ENCODE data around the gene ETS2. TPM values are rescaled to one million over a fixed set of nuclear protein-coding genes. Genes with fewer than 3 reads are reported as not detected.

The ETS2 gene
- total RNA-seq, 1 experiment from 2014 or later: 127 TPM

DNA sequence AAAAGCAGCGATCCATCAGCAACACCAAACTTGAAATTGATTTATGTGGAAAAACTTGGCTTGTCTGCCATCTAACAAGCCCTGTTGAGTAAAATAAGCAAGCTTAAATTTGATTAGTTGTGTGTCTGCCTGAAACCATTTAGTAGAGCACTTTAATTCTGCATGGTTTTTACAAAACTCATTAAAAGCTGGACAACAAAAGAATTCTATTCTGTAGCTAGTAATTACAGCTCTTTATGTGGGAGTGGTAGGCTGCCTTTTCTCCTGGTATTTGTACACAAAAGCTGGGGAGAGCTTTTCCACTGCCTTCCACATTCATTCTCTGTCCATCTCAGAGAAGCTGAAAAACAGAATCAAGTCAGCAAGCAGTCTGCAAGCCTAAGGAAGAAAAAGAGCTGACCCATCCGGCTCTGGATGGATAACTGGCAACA lies 1.7 kb downstream of the ETS2 start:
- DNase-seq: no peak
- peaks cover 49% of the 10 kb centered on the region for H4K20me1 ChIP-seq (ENCODE audit: low read length)
- POLR2A ChIA-PET (ENCODE audit: unreplicated experiment): interaction anchor here (0.6 to 0.7 kb wide), 6 partner anchors 10 to 119 kb away, joined by 3 to 20 read pairs (median 4); no protein-coding TSS in a partner anchor
- no peak for ATAC-seq
- H3K79me2 ChIP-seq (ENCODE audit: low read length): peaks cover 66% of the 10 kb centered on the region
- H3K36me3 ChIP-seq (ENCODE audit: low read depth, low read length): peaks cover 41% of the 10 kb centered on the region
- H3K27ac ChIP-seq (ENCODE audit: low read length): peak overlapping the region; percentile 98
- peak overlapping the region; percentile 88 for H3K4me3 ChIP-seq (ENCODE audit: low read length)
- TF ChIP-seq EZH2 (IDR thresholded peaks at IDR 0.05; ENCODE audit: low read length, unreplicated experiment) (no peak), EZH2phosphoT487 (IDR thresholded peaks at IDR 0.05; ENCODE audit: borderline replicate concordance, low read length) (no peak)
- TF ChIP-seq, protein P1, sequence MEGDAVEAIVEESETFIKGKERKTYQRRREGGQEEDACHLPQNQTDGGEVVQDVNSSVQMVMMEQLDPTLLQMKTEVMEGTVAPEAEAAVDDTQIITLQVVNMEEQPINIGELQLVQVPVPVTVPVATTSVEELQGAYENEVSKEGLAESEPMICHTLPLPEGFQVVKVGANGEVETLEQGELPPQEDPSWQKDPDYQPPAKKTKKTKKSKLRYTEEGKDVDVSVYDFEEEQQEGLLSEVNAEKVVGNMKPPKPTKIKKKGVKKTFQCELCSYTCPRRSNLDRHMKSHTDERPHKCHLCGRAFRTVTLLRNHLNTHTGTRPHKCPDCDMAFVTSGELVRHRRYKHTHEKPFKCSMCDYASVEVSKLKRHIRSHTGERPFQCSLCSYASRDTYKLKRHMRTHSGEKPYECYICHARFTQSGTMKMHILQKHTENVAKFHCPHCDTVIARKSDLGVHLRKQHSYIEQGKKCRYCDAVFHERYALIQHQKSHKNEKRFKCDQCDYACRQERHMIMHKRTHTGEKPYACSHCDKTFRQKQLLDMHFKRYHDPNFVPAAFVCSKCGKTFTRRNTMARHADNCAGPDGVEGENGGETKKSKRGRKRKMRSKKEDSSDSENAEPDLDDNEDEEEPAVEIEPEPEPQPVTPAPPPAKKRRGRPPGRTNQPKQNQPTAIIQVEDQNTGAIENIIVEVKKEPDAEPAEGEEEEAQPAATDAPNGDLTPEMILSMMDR (conservative IDR thresholded peaks at IDR 0.05; ENCODE audit: low read depth, low read length): no peak
- no peak overlapping the region for H2AFZ ChIP-seq (ENCODE audit: low read length)
- intact Hi-C loops (cut with micrococcal nuclease): loop anchor here (5.0 kb wide), 1 partner anchor 270 kb away; no protein-coding TSS in a partner anchor
- peak overlapping the region; percentile 99 for H3K9ac ChIP-seq (ENCODE audit: low read length)
- H3K9me3 ChIP-seq (ENCODE audit: low read length): no peaks in the 10 kb centered on the region
- peaks cover 17% of the 10 kb centered on the region for H3F3A ChIP-seq (ENCODE audit: low read length, unreplicated experiment)
- no peaks in the 10 kb centered on the region for H3K9me2 ChIP-seq (replicated peaks; ENCODE audit: low read length)
- BruUV-seq (replicated peaks): no TSS peak
- CTCF ChIA-PET: interaction anchor here (0.7 to 1.4 kb wide), 2 partner anchors 32 to 318 kb away, joined by 4 to 5 read pairs; no protein-coding TSS in a partner anchor
- H3K27me3 ChIP-seq (ENCODE audit: low read length): no peaks in the 10 kb centered on the region
- H3K4me1 ChIP-seq (ENCODE audit: insufficient read depth, low read length): peaks cover 71% of the 10 kb centered on the region
- H3K4me2 ChIP-seq (ENCODE audit: low read length): peak overlapping the region; percentile 91

DNA sequence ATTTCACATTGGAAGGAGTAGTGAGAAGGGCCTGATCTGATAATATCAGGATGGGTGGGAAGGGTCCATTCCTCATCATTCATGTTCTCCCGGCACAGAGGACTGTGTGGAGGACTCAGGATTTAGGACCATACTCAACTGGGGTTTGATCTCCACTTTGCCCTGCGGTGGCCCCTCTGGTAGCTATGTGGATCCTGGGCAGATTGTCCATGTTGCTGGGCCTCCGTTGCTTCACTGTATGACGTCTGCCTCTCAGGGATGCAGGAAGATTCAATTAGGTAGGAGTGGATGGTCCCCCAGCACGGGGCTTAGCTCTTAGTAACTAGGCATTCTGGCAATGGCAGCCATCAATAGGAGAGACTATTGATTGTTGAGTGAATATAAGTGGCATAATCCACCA lies 2.3 kb downstream of the ETS2 start:
- no peak overlapping the region for H2AFZ ChIP-seq (ENCODE audit: low read length)
- H3K79me2 ChIP-seq (ENCODE audit: low read length): peaks cover 71% of the 10 kb centered on the region
- H3K9ac ChIP-seq (ENCODE audit: low read length): peak overlapping the region; percentile 99
- no peak for DNase-seq
- peaks cover 49% of the 10 kb centered on the region for H4K20me1 ChIP-seq (ENCODE audit: low read length)
- peaks cover 71% of the 10 kb centered on the region for H3K4me1 ChIP-seq (ENCODE audit: insufficient read depth, low read length)
- ChIA-PET CTCF (interaction anchor here (1.4 kb wide), 1 partner anchor 318 kb away, joined by 4 read pairs; no protein-coding TSS in a partner anchor), POLR2A (ENCODE audit: unreplicated experiment) (interaction anchor here (0.6 to 0.7 kb wide), 4 partner anchors 12 to 86 kb away, joined by 3 to 20 read pairs (median 4); no protein-coding TSS in a partner anchor)
- no peaks in the 10 kb centered on the region for H3K9me2 ChIP-seq (replicated peaks; ENCODE audit: low read length)
- no peaks in the 10 kb centered on the region for H3K9me3 ChIP-seq (ENCODE audit: low read length)
- H3K27ac ChIP-seq (ENCODE audit: low read length): peak overlapping the region; percentile 98
- peaks cover 46% of the 10 kb centered on the region for H3K36me3 ChIP-seq (ENCODE audit: low read depth, low read length)
- H3F3A ChIP-seq (ENCODE audit: low read length, unreplicated experiment): peaks cover 17% of the 10 kb centered on the region
- intact Hi-C loops (cut with micrococcal nuclease): loop anchor here (5.0 kb wide), 1 partner anchor 269 kb away; no protein-coding TSS in a partner anchor
- TF ChIP-seq, protein P1 (conservative IDR thresholded peaks at IDR 0.05; ENCODE audit: low read depth, low read length): no peak
- TF ChIP-seq EZH2phosphoT487 (IDR thresholded peaks at IDR 0.05; ENCODE audit: borderline replicate concordance, low read length): no peak
- TF ChIP-seq EZH2 (IDR thresholded peaks at IDR 0.05; ENCODE audit: low read length, unreplicated experiment): no peak
- no peaks in the 10 kb centered on the region for H3K27me3 ChIP-seq (ENCODE audit: low read length)
- H3K4me3 ChIP-seq (ENCODE audit: low read length): peak overlapping the region; percentile 88
- no TSS peak for BruUV-seq (replicated peaks)
- peak overlapping the region; percentile 91 for H3K4me2 ChIP-seq (ENCODE audit: low read length)
- ATAC-seq: no peak
